Hepatocyte (in vitro differentiated cells): ENCODE results near the gene REL.

Experiments
- CTCF ChIP-seq: fragments of 200-600 bp; sonication (generic); IDR thresholded peaks from 2 replicates; pipeline ENCODE4 v1.5.1; 2016; ENCODE audit warnings: antibody characterized with exemption, mild to moderate bottlenecking; ENCODE audit not compliant: poor library complexity
- EZH2 ChIP-seq: fragments of 200-600 bp; sonication (generic); IDR thresholded peaks from 2 replicates; pipeline ENCODE4 v1.6.1; 2016; ENCODE audit warnings: antibody characterized with exemption, mild to moderate bottlenecking, borderline replicate concordance
- EZH2phosphoT487 ChIP-seq: fragments of 200-600 bp; sonication (generic); IDR thresholded peaks from one replicate; pipeline ENCODE4 v1.6.1; 2018; ENCODE audit warnings: antibody characterized with exemption, mild to moderate bottlenecking, low read depth, moderate library complexity; ENCODE audit not compliant: unreplicated experiment, severe bottlenecking

GRCh38 chr2:60965499-60965785, 84.1 kb downstream of the REL start:
- TF ChIP-seq CTCF (no peak), EZH2phosphoT487 (no peak), EZH2 (no peak)
